K562 (cell line): ENCODE data around the gene CASP9. TPM values are rescaled to one million over a fixed set of nuclear protein-coding genes. Genes with fewer than 3 reads are reported as not detected.
A peak's percentile ranks its signal among the peaks of the same experiment; 100 is the strongest.

Experiments used
- BACH1 ChIP-seq: fragments of 200-800 bp; sonication (Bioruptor generic); IDR thresholded peaks from 2 replicates; pipeline ENCODE4 v1.6.1; 2016; ENCODE audit warnings: missing genetic modification characterization, missing compliant biosample characterization
- C11orf30 ChIP-seq: fragments of 450-650 bp; IDR thresholded peaks from 2 replicates; pipeline ENCODE4 v1.6.1; 2016; ENCODE audit warnings: low read depth, mild to moderate bottlenecking
- DDX20 ChIP-seq: fragments of 450-650 bp; IDR thresholded peaks from 2 replicates; pipeline ENCODE4 v1.6.1; 2016; ENCODE audit warnings: missing genetic modification characterization, low read depth, mild to moderate bottlenecking, missing compliant biosample characterization, moderate library complexity
- DMBX1 ChIP-seq: fragments of 250-450 bp; sonication (Bioruptor Pico); IDR thresholded peaks from 2 replicates; pipeline ENCODE4 v1.8.0; 2022; ENCODE audit warnings: inconsistent platforms, mild to moderate bottlenecking, moderate library complexity, borderline replicate concordance
- MAFG ChIP-seq: fragments of 450-650 bp; conservative IDR thresholded peaks from 2 replicates; pipeline ENCODE4 v1.6.1; 2016; ENCODE audit warnings: missing genetic modification characterization, missing compliant biosample characterization
- NR2C2 ChIP-seq, 2 experiments: fragments of 200-800 bp in 1 of 2; sonication (Bioruptor generic) in 1 of 2; sonication (generic) in 1 of 2; formaldehyde crosslinking in 1 of 2; IDR thresholded peaks; 2 replicates each; pipeline versions ENCODE4 v1.6.1 to v1.8.0; 2016 to 2022; ENCODE audit warnings: mild to moderate bottlenecking in 1 of 2, missing compliant biosample characterization in 1 of 2, missing genetic modification characterization in 1 of 2, missing genetic modification reagents in 1 of 2
- POLR2A ChIP-seq: fragments of 450-650 bp; conservative IDR thresholded peaks from 2 replicates; pipeline ENCODE4 v1.6.1; 2016
- RBM17 ChIP-seq: fragments of 200-400 bp; formaldehyde crosslinking; IDR thresholded peaks from 2 replicates; pipeline ENCODE4 v1.6.1; 2017; ENCODE audit warnings: low read depth, mild to moderate bottlenecking, low read length, borderline replicate concordance
- SRSF1 ChIP-seq: fragments of 200-400 bp; formaldehyde crosslinking; IDR thresholded peaks from 2 replicates; pipeline ENCODE4 v1.6.1; 2017; ENCODE audit warnings: mild to moderate bottlenecking, low read depth, low read length, moderate library complexity
- SRSF3 ChIP-seq: fragments of 200-400 bp; formaldehyde crosslinking; IDR thresholded peaks from 2 replicates; pipeline ENCODE4 v1.6.1; 2016; ENCODE audit warnings: mild to moderate bottlenecking, low read length, moderate library complexity; ENCODE audit not compliant: insufficient read depth
- TAF9B ChIP-seq: fragments of 450-650 bp; IDR thresholded peaks from 2 replicates; pipeline ENCODE4 v1.6.1; 2018; ENCODE audit warnings: mild to moderate bottlenecking; ENCODE audit not compliant: partially characterized antibody
- VEZF1 ChIP-seq: fragments of 200-800 bp; sonication (Bioruptor generic); IDR thresholded peaks from 2 replicates; pipeline ENCODE4 v1.6.1; 2017; ENCODE audit warnings: missing genetic modification characterization, missing compliant biosample characterization
- ZBTB8A ChIP-seq: fragments of 450-650 bp; IDR thresholded peaks from 2 replicates; pipeline ENCODE4 v1.6.1; 2018; ENCODE audit warnings: mild to moderate bottlenecking, moderate library complexity; ENCODE audit not compliant: partially characterized antibody
- ZEB2 ChIP-seq: fragments of 450-650 bp; IDR thresholded peaks from 2 replicates; pipeline ENCODE4 v1.6.1; 2016
- ZFP30 ChIP-seq: fragments of 250-450 bp; sonication (Bioruptor Pico); IDR thresholded peaks from 2 replicates; pipeline ENCODE4 v1.8.0; 2022; ENCODE audit warnings: moderate library complexity, mild to moderate bottlenecking, inconsistent platforms, borderline replicate concordance
- ZNF395 ChIP-seq: fragments of 200-800 bp; sonication (Bioruptor generic); IDR thresholded peaks from 2 replicates; pipeline ENCODE4 v1.6.1; 2017; ENCODE audit warnings: missing genetic modification characterization, missing compliant biosample characterization
- ZNF583 ChIP-seq: fragments of 250-450 bp; sonication (Bioruptor Pico); IDR thresholded peaks from 2 replicates; pipeline ENCODE4 v1.4.0; 2020
- ZNF766 ChIP-seq: fragments of 200-800 bp; sonication (Bioruptor generic); conservative IDR thresholded peaks from 2 replicates; pipeline ENCODE4 v1.6.1; 2016; ENCODE audit warnings: missing genetic modification characterization, missing compliant biosample characterization
- polyA plus RNA-seq, 8 experiments: library from polyadenylated mRNA; depleted of rRNA in 4 of 8; stranded (reverse) in 5 of 8; unstranded in 3 of 8; fragments of >200 nt; fragmentation: Nextera tagmentation in 2 of 8; fragmentation: Illumina TruSeq in 1 of 8; extraction: Ambion mirVana in 2 of 8; extraction: Trizol in 1 of 8; gene quantifications; 2 replicates each; pipeline versions ENCODE4 v1.2.1 to v1.2.3, GENCODE V29; 2011 to 2014; ENCODE audit warnings: inconsistent platforms in 1 of 8, missing spikeins in 1 of 8
- total RNA-seq, 7 experiments: library from RNA; depleted of rRNA in 6 of 7; stranded (reverse); fragments of >200 nt in 6 of 7; fragmentation: Illumina TruSeq in 2 of 7; extraction: Trizol in 2 of 7; gene quantifications; 2 replicates each; pipeline versions ENCODE4 v1.2.1 to v1.2.3, GENCODE V29; 2011 to 2021; ENCODE audit warnings: low replicate concordance in 1 of 7
- TF ChIP-seq, protein P1 (sequence below): fragments of 450-650 bp; IDR thresholded peaks from 2 replicates; pipeline ENCODE4 v1.6.1; 2014; ENCODE audit warnings: low read depth, mild to moderate bottlenecking, moderate library complexity, borderline replicate concordance
- TF ChIP-seq, protein P2 (sequence below): fragments of 250-450 bp; sonication (Bioruptor Pico); IDR thresholded peaks from 2 replicates; pipeline ENCODE4 v1.5.0; 2021

Gene CASP9
- total and polyA plus RNA-seq, 9 of the 15 experiments (the other 6 are each of a cell fraction or from before 2014, with no cell fraction given), result 10.8 to 54.1 (median 30.7) TPM

GRCh38 chr1:15543589-15544568 lies 19.9 kb upstream of the CASP9 start (continued):
- peak; percentile 85 for TF ChIP-seq VEZF1
- TF ChIP-seq ZBTB8A, result no peak
- TF ChIP-seq DDX20 (tag), result no peak
- TF ChIP-seq, protein P1, sequence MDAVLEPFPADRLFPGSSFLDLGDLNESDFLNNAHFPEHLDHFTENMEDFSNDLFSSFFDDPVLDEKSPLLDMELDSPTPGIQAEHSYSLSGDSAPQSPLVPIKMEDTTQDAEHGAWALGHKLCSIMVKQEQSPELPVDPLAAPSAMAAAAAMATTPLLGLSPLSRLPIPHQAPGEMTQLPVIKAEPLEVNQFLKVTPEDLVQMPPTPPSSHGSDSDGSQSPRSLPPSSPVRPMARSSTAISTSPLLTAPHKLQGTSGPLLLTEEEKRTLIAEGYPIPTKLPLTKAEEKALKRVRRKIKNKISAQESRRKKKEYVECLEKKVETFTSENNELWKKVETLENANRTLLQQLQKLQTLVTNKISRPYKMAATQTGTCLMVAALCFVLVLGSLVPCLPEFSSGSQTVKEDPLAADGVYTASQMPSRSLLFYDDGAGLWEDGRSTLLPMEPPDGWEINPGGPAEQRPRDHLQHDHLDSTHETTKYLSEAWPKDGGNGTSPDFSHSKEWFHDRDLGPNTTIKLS, result peak; percentile 67; the same call in 1 of the 2 replicates
- TF ChIP-seq ZNF395, result peak; percentile 73; the same call in 1 of the 2 replicates
- TF ChIP-seq MAFG, result peak; percentile 93
- peak; percentile 29; the same call in 1 of the 2 replicates for TF ChIP-seq ZNF583 (CRISPR knock-in tag)
- TF ChIP-seq C11orf30, result peak; percentile 97
- TF ChIP-seq ZFP30 (CRISPR knock-in tag), result no peak
- TF ChIP-seq TAF9B, result peak; percentile 99
- TF ChIP-seq SRSF1, result no peak
- no peak for TF ChIP-seq RBM17
- peak; percentile 95 for TF ChIP-seq ZEB2
- TF ChIP-seq NR2C2 (CRISPR knock-in tag; IDR thresholded peaks at IDR 0.05), result 0 out of 2 replicates have a peak, but pooled peaks have one; percentile 13
- peak; percentile 79 for TF ChIP-seq NR2C2 (tag; IDR thresholded peaks at IDR 0.05)
- peak; percentile 94 for TF ChIP-seq BACH1 (tag)
- TF ChIP-seq, protein P2, sequence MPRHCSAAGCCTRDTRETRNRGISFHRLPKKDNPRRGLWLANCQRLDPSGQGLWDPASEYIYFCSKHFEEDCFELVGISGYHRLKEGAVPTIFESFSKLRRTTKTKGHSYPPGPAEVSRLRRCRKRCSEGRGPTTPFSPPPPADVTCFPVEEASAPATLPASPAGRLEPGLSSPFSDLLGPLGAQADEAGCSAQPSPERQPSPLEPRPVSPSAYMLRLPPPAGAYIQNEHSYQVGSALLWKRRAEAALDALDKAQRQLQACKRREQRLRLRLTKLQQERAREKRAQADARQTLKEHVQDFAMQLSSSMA (CRISPR knock-in tag), result no peak
- no peak for TF ChIP-seq SRSF3
- TF ChIP-seq ZNF766 (CRISPR knock-in tag), result peak; percentile 80
- TF ChIP-seq DMBX1 (CRISPR knock-in tag), result peak; percentile 94
- TF ChIP-seq POLR2A, result 0 out of 2 replicates have a peak, but pooled peaks have one; percentile 45
